Mesenchymal stem cell (in vitro differentiated cells and primary cell): ENCODE data around the gene SERPINH1. TPM values are rescaled to one million over a fixed set of nuclear protein-coding genes. Genes with fewer than 3 reads are reported as not detected.
A peak's percentile ranks its signal among the peaks of the same experiment; 100 is the strongest.

Experiments
- DNase-seq: peaks from one replicate; pipeline ENCODE4 v3.0.0-alpha.2; 2013
- H2AFZ ChIP-seq: one replicate; pipeline ENCODE4 v1.6.1; 2013; ENCODE audit warnings: low read depth, mild to moderate bottlenecking, control low read depth, inconsistent platforms, low read length, moderate library complexity
- H2AK5ac ChIP-seq: 2 replicates; pipeline ENCODE4 v1.6.1; 2013; ENCODE audit warnings: low read length, moderate library complexity, mild to moderate bottlenecking, inconsistent platforms; ENCODE audit not compliant: severe bottlenecking
- H2BK120ac ChIP-seq: one replicate; pipeline ENCODE4 v1.6.1; 2013; ENCODE audit warnings: low read depth, mild to moderate bottlenecking, inconsistent platforms, low read length, moderate library complexity
- H2BK12ac ChIP-seq, 2 experiments: one replicate each; pipeline ENCODE4 v1.6.1; 2013; ENCODE audit warnings: inconsistent platforms in 2 of 2, low read length in 2 of 2, mild to moderate bottlenecking in 2 of 2, moderate library complexity in 2 of 2, control low read depth in 1 of 2
- H2BK15ac ChIP-seq: one replicate; pipeline ENCODE4 v1.6.1; 2013; ENCODE audit warnings: mild to moderate bottlenecking, low read depth, inconsistent platforms; ENCODE audit not compliant: poor library complexity, severe bottlenecking
- H2BK5ac ChIP-seq: 2 replicates; pipeline ENCODE4 v1.6.1; 2013; ENCODE audit warnings: low read depth, mild to moderate bottlenecking, low read length, control low read depth, inconsistent platforms; ENCODE audit not compliant: poor library complexity, severe bottlenecking
- H3K14ac ChIP-seq, 2 experiments: one replicate each; pipeline ENCODE4 v1.6.1; 2013; ENCODE audit warnings: inconsistent platforms in 2 of 2, low read length in 2 of 2, control low read depth in 1 of 2, mild to moderate bottlenecking in 1 of 2, moderate library complexity in 1 of 2
- H3K18ac ChIP-seq, 2 experiments: one replicate each; pipeline ENCODE4 v1.6.1; 2013; ENCODE audit warnings: inconsistent platforms in 2 of 2, low read length in 2 of 2, control low read depth in 1 of 2, low read depth in 1 of 2, mild to moderate bottlenecking in 1 of 2
- H3K23ac ChIP-seq, 2 experiments: one replicate each; pipeline ENCODE4 v1.6.1; 2013; ENCODE audit warnings: inconsistent platforms in 2 of 2, low read length in 2 of 2, mild to moderate bottlenecking in 2 of 2, moderate library complexity in 2 of 2, control low read depth in 1 of 2
- H3K27ac ChIP-seq: 2 replicates; pipeline ENCODE4 v1.5.1; 2013; ENCODE audit warnings: mild to moderate bottlenecking, moderate library complexity, low read length, control low read depth, inconsistent platforms; ENCODE audit not compliant: poor library complexity, severe bottlenecking
- H3K27me3 ChIP-seq, 2 experiments: 2 replicates each; pipeline versions ENCODE4 v1.6.1 to v1.7.0; 2013; ENCODE audit warnings: low read length in 2 of 2, mild to moderate bottlenecking in 2 of 2, moderate library complexity in 2 of 2, control low read depth in 1 of 2, inconsistent platforms in 1 of 2; ENCODE audit not compliant: control insufficient read depth in 1 of 2, insufficient read depth in 1 of 2
- H3K36me3 ChIP-seq, 2 experiments: 2 replicates each; pipeline versions ENCODE4 v1.6.1 to v1.7.0; 2013; ENCODE audit warnings: low read length in 2 of 2, control low read depth in 1 of 2, inconsistent platforms in 1 of 2, low read depth in 1 of 2, mild to moderate bottlenecking in 1 of 2; ENCODE audit not compliant: insufficient read depth in 2 of 2, control insufficient read depth in 1 of 2
- H3K4ac ChIP-seq, 2 experiments: one replicate each; pipeline ENCODE4 v1.6.1; 2013; ENCODE audit warnings: inconsistent platforms in 2 of 2, low read length in 2 of 2, mild to moderate bottlenecking in 2 of 2, moderate library complexity in 2 of 2, control low read depth in 1 of 2, low read depth in 1 of 2
- H3K4me1 ChIP-seq: 2 replicates; pipeline ENCODE4 v1.6.1; 2013; ENCODE audit warnings: low read depth, low read length, control low read depth; ENCODE audit not compliant: control insufficient read depth, insufficient read depth
- H3K4me2 ChIP-seq: 2 replicates; pipeline ENCODE4 v1.6.1; 2013; ENCODE audit warnings: low read length, mild to moderate bottlenecking, inconsistent platforms; ENCODE audit not compliant: poor library complexity, severe bottlenecking
- H3K4me3 ChIP-seq, 2 experiments: 2 replicates each; pipeline versions ENCODE4 v1.5.1 to v1.7.0; 2013; ENCODE audit warnings: low read length in 2 of 2, mild to moderate bottlenecking in 2 of 2, control low read depth in 1 of 2, low read depth in 1 of 2; ENCODE audit not compliant: insufficient read depth in 1 of 2
- H3K79me1 ChIP-seq: replicated peaks from 2 replicates; pipeline ENCODE4 v1.6.1; 2013; ENCODE audit warnings: mild to moderate bottlenecking, control low read depth, low read length, inconsistent platforms; ENCODE audit not compliant: poor library complexity, severe bottlenecking
- H3K9ac ChIP-seq: 2 replicates; pipeline ENCODE4 v1.7.0; 2013; ENCODE audit warnings: mild to moderate bottlenecking, low read length, moderate library complexity
- H3K9me3 ChIP-seq: 2 replicates; pipeline ENCODE4 v1.7.0; 2013; ENCODE audit warnings: mild to moderate bottlenecking, low read length; ENCODE audit not compliant: control insufficient read depth
- H4K8ac ChIP-seq: one replicate; pipeline ENCODE4 v1.6.1; 2013; ENCODE audit warnings: inconsistent platforms, mild to moderate bottlenecking, low read length, moderate library complexity
- H4K91ac ChIP-seq: one replicate; pipeline ENCODE4 v1.6.1; 2013; ENCODE audit warnings: mild to moderate bottlenecking, low read length, inconsistent platforms
- WGBS: methylation state at CpG from one replicate; pipeline ENCODE4 v1.1.7; 2013; ENCODE audit warnings: mixed read lengths; 5-methylcytosine and 5-hydroxymethylcytosine counted together
- polyA plus RNA-seq, 2 experiments: library from polyadenylated mRNA; stranded (reverse); fragments of 200-250 nt; gene quantifications; one replicate each; pipeline ENCODE4 v1.2.3, GENCODE V29; 2013

The SERPINH1 gene
- 896 TPM for polyA plus RNA-seq (2013, experiment 1 of 2)
- 870 TPM for polyA plus RNA-seq (2013, experiment 2 of 2)

DNA sequence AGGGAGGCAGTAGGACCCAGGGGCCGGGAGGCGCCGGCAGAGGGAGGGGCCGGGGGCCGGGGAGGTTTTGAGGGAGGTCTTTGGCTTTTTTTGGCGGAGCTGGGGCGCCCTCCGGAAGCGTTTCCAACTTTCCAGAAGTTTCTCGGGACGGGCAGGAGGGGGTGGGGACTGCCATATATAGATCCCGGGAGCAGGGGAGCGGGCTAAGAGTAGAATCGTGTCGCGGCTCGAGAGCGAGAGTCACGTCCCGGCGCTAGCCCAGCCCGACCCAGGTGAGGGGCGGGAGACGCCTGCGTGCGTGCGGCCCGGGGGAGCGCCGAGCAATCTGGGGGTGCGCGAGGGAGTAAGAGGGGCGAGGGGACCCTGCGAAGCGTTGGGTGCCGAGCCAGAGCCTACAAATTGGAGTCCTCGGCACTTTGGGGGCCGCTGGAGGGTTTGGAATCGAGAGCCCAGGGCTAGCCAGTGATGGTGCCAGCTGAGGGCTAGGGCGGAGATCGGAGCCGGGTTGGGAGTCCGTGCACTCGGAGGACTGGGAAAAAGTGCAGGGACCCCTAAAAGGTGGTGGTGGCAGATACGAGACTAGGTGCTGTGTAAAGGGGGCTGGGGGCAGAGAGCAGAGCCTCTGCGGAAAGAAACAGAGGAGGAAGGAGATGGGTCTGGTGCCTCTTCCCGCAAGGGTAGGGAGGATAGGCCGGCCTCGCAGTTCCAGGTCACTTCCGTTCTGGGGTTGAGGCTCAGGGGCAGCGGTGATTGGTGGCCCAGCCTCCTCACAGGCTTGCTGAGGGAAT, at the start of gene SERPINH1:
Gene SERPINH1 (plus strand): TSS at position 206 of the 788 bp plus-strand sequence. CDS start 4,097 bp downstream, outside the sequence.
- Histone ChIP-seq H3K36me3 (peaks cover 11 to 18% of the 10 kb centered on the region in 2 experiments), H3K79me1 (no peaks in the 10 kb centered on the region), H4K8ac (peak within 1 kb of the TSS; percentile 97), H3K27ac (peak within 1 kb of the TSS; percentile 99), H3K18ac (peak within 1 kb of the TSS; percentile 88 to 97), H2BK120ac (peak within 1 kb of the TSS; percentile 93), H3K4me3 (peak within 1 kb of the TSS; percentile 86 to 92), H3K4ac (peak within 1 kb of the TSS; percentile 98 to 99), H4K91ac (peak within 1 kb of the TSS; percentile 99), H3K9ac (peak within 1 kb of the TSS; percentile 95), H3K4me1 (peaks cover 51% of the 10 kb centered on the region), H2AK5ac (peak within 1 kb of the TSS; percentile 99), H2BK5ac (peak within 1 kb of the TSS; percentile 98), H3K4me2 (peak within 1 kb of the TSS; percentile 82), H3K9me3 (no peaks in the 10 kb centered on the region), H2AFZ (peak within 1 kb of the TSS; percentile 5), H2BK12ac (peak within 1 kb of the TSS; percentile 51 to 89), H3K23ac (peak within 1 kb of the TSS; percentile 20 to 95), H2BK15ac (peak within 1 kb of the TSS; percentile 99), H3K14ac (peak within 1 kb of the TSS; percentile 25 to 97), H3K27me3 (no peaks in the 10 kb centered on the region)
- peak; percentile 89 for DNase-seq
- under 1% methylated on average over 48 of the region's 51 CpGs for WGBS

DNA sequence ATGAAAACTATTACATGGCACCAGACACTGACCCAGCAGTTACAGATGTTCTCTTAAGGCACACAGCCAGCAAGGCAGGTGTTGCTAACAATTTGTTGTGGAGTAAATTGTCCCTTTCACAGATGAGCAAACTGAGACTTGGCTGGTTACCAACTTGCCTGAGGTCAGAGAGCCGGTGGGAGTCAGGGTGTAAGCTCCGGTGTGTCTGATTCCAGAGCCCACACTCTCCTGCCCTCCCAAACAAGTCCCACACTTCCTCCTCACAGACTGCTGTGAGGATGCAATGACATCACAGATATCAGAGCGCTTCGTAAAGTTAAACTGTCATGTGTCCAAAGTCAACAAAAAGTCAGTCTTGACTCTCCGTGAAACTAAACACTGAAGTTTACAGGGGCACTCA, 48.8 kb upstream of the SERPINH1 start:
- Histone ChIP-seq H2AK5ac (no peak overlapping the region), H3K4me3 (no peak overlapping the region), H2AFZ (no peak overlapping the region), H3K27me3 (peaks cover 0 to 7% of the 10 kb centered on the region in 2 experiments), H2BK120ac (no peak overlapping the region), H2BK15ac (no peak overlapping the region), H3K4me2 (no peak overlapping the region), H3K18ac (no peak overlapping the region), H4K91ac (no peak overlapping the region), H3K4me1 (peaks cover 5% of the 10 kb centered on the region), H3K36me3 (no peaks in the 10 kb centered on the region), H3K14ac (no peak overlapping the region), H3K79me1 (no peaks in the 10 kb centered on the region), H2BK12ac (no peak overlapping the region), H3K27ac (no peak overlapping the region), H3K9me3 (peaks cover 4% of the 10 kb centered on the region), H3K4ac (no peak overlapping the region), H4K8ac (no peak overlapping the region), H3K23ac (no peak overlapping the region), H2BK5ac (no peak overlapping the region), H3K9ac (no peak overlapping the region)
- 89% methylated on average over 5 of the region's 5 CpGs for WGBS
- no peak for DNase-seq

GRCh38 chr11:75514596-75514995, 47.5 kb upstream of the SERPINH1 start:
- no peak for DNase-seq
- Histone ChIP-seq H2BK120ac (no peak overlapping the region), H3K27ac (no peak overlapping the region), H2BK5ac (no peak overlapping the region), H3K79me1 (no peaks in the 10 kb centered on the region), H3K9ac (no peak overlapping the region), H3K4me2 (no peak overlapping the region), H3K4me1 (peaks cover 5% of the 10 kb centered on the region), H3K18ac (no peak overlapping the region), H3K27me3 (peaks cover 0 to 7% of the 10 kb centered on the region in 2 experiments), H2AFZ (no peak overlapping the region), H4K91ac (no peak overlapping the region), H3K14ac (no peak overlapping the region), H2AK5ac (no peak overlapping the region), H3K4ac (no peak overlapping the region), H2BK12ac (no peak overlapping the region), H3K4me3 (no peak overlapping the region), H3K9me3 (peaks cover 4% of the 10 kb centered on the region), H3K36me3 (no peaks in the 10 kb centered on the region), H3K23ac (no peak overlapping the region), H4K8ac (no peak overlapping the region), H2BK15ac (no peak overlapping the region)

DNA sequence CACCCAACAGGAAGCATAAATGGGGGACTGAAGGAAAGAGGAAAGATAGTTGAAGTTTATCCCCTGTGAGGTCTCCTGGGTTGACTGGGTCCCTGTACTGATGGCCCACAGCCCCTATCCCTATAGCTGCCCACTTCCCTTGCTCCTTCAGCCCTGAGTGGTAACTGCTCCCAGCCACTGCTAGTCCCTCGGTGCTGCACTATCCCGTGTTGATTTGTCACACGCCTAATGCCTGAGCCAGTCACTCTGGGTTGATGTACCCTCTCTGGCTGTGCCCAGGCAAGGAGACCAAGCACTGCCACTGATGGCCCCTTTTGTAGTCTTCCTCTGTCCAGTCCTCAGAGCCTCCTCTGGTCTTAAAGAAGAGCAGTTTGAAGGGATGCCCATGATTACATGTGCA, 45.9 kb upstream of the SERPINH1 start:
- Histone ChIP-seq H3K27ac (no peak overlapping the region), H4K8ac (no peak overlapping the region), H2BK15ac (no peak overlapping the region), H3K18ac (no peak overlapping the region), H3K79me1 (no peaks in the 10 kb centered on the region), H3K4me3 (no peak overlapping the region), H3K27me3 (peaks cover 0 to 6% of the 10 kb centered on the region in 2 experiments), H2AK5ac (no peak overlapping the region), H3K4me1 (peaks cover 3% of the 10 kb centered on the region), H3K9me3 (peaks cover 4% of the 10 kb centered on the region), H3K4me2 (no peak overlapping the region), H3K14ac (no peak overlapping the region), H3K4ac (no peak overlapping the region), H2AFZ (no peak overlapping the region), H3K9ac (no peak overlapping the region), H2BK12ac (no peak overlapping the region), H4K91ac (no peak overlapping the region), H2BK5ac (no peak overlapping the region), H2BK120ac (no peak overlapping the region), H3K23ac (no peak overlapping the region), H3K36me3 (no peaks in the 10 kb centered on the region)
- DNase-seq = no peak
- 98% methylated on average over 3 of the region's 3 CpGs for WGBS
